Islet of Langerhans (tissue), 1 donor: Measurements from ENCODE around the gene CNKSR3.

Experiments
- FAIRE-seq: peaks from one replicate; lab custom pipeline; 2011; peaks lifted over from hg19 to GRCh38; lab: Jason Lieb, UNC

Gene CNKSR3

DNA sequence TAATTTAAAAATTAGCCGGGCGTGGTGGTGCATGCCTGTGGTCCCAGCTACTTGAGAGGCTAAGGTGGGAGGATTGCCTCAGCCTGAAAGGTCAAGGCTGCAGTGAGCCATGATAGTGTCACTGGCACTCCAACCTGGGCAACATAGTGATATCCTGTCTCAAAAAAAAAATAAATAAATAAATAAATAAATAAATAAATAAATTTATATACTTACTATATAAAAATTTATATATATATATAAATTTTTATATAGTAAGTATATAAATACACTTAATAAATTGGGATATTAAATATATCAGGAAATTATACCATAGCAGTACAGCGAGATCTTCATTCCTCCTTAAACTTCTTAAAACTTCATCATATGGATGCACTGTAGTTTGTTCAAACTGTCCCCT lies 130.9 kb downstream of the CNKSR3 start:
- FAIRE-seq = no peak

DNA sequence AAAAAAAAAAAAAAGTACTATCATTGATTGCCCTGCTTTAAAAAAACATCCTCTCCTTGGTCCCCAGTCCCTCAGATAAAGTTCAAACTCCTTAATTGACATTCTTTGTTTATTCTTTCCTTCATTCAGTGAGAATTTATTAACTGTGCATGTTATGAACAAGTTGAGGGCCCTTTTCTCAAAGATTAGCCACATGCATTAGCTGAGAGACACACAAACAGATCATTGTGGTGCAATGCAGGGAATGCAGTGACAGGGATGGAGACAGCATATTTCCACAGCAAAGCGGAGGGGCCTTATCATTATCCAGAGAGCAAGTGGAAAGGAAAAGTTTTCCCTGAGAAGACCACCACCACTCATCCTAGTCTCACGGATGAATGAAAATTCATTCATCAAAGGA lies 132.0 kb downstream of the CNKSR3 start:
- FAIRE-seq = no peak

DNA sequence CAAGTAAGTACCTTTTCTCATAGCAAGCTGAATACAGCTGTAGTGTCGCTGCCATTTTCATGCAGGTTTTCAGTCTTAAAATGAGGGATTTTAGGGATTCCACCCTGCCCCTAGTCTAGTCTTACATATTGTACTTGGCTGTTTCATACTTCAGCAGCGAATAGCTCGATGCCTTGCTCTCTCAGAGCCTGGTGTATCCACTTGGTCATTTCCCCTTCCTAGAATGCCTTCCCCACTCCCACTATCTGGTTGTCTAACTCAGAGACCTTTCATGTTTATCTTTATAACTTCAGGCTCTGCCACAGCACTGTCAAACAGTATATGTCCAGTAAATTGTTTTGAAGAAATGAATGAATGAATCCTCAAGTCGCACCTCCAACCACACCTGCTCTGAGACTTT lies 132.8 kb downstream of the CNKSR3 start:
- no peak for FAIRE-seq

DNA sequence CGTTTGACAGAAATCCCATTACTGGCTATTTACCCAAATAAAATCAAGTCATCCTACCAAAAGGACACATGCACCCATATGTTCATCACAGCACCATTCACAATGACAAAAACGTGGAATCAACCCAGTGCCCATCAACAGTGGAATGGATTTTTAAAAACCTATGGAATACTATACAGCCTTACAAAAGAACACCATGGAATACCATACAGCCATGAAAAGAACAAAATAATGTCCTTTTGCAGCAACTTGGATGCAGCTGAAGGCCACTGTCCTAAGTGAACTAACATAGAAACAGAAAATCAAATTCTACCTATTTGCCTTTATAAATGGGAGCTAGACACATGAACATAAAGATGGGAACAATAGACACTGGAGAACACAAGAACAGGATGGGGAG lies 136.5 kb downstream of the CNKSR3 start:
- no peak for FAIRE-seq

DNA sequence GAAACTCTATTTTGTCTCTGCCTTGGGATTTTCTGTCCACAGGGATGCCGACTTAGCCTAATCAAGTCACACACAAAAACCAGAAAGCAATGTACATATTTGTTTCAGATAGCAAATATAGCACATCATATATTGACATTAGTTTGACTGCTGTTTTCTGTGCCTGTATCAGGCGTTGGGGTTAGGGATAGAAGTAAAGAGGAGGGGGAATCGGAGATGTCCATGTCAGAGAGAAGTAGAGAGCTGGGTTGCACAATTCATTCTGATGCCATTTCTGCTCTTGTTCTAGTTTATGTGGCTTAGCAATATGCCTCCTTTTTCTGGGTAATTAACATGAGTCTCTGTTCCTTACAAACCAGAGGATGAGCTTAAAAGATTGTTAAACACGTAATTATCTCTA lies 139.2 kb downstream of the CNKSR3 start:
- no peak for FAIRE-seq

DNA sequence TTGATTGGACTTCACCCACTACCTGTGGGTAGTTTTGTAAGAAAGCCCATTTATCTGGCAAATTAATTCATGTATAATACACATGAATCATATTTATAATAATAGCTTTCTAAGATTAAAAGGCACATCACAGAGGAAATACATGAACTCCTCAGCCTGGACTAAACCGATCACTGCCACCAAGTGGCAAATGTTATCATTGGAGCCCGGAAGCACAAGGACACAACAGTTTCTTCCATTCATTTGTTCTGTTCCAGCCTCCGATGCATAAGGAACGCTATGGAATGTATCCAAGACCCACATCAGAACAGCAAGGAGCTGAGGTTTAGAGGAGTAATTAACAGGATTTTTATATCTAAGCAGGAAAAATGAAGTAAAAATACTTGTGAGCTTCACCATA lies 139.9 kb downstream of the CNKSR3 start:
- FAIRE-seq = peak; percentile 45

DNA sequence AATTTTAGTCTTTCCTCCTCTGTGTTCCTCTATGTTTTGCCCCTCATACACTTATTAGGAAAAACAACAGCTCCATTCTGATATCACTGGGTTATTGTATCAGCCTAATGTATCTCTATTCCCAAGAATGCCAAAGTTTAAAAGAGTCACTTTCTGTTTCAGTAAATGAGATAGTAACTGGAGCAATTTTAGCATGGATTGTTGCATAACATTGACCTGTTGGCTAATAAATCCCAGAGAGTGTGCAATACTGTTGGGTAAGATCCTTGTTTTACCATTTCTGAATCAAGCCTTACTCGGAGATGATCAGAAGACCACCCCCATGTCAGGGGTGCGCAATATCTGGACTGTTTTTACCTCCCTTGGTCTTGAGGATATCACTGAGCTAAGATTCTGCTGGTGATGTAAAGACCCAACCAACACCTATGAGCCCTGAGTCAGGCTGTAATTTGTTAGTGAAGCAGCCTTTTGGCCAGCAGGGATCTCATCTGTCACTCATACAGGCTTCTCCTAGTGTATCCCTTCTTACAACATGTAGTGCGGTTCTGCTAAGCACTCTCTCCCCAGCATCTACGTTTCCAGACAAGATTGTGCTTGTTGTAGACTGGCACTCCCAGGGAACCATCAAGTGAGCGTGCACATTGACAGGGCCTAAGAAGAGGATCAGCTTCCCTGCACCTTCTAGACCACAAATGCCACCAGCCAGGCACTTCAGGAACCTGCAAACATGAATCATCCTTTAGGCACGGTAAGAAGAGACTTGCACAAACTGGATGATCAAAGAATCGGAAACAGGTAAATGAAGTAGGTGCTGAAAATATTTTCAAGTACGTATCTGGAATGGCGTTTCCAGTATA lies 142.4 kb downstream of the CNKSR3 start:
- no peak for FAIRE-seq

DNA sequence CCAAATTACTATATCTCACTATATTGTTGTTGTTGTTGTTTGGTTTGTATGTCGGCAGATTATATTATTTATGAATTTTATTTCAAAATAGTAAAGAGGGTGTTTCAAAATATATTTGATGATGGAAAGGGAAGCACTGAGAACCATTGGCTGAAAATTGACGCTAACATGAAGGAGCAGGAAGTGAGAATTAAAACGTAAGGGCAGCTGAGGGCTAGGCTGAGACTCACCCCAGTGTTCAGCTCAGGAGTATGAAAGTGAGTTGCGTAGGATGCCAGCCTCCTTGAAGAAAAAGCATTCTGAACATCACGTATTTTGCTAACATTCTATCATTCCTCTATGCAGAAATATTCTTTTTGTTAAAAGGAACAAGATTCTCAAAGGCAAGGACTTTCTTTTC lies 143.1 kb downstream of the CNKSR3 start:
- FAIRE-seq = no peak

DNA sequence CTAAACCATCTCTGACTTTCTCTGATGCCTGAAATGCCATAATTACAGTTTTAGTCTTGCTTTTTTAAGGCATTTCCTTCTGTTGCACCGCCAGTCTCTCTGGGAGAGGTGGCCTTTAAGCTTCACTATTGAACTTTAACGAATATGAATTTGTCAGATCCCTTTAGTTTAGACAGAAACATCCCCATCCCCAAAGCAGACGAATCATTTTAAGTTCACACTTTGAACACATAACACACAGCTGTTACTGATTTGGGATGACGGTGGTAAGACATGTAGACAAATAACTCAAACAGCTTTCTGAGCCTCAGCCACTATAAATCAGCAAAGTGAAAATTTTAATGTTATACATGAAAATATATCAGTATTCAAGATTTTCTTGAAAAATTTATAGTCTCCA lies 146.7 kb downstream of the CNKSR3 start:
- no peak for FAIRE-seq

DNA sequence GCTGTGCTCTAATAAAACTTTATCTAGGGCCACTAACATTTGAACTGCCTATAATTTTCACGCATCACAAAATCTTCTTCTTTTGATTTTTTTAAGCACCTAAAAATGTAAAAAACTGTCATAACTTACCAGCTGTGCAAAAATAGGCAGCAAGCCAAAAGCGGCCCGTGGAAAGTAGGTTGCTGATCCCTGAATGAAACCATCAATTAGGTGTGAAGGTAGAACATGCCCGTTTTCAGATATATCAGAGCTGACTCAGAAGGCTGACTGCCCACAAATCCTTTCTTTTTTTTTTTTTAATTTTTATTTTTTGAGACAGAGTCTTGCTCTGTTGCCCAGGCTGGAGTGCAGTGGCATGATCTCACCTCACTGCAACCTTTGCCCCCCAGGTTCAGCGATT lies 149.0 kb downstream of the CNKSR3 start:
- FAIRE-seq = no peak

DNA sequence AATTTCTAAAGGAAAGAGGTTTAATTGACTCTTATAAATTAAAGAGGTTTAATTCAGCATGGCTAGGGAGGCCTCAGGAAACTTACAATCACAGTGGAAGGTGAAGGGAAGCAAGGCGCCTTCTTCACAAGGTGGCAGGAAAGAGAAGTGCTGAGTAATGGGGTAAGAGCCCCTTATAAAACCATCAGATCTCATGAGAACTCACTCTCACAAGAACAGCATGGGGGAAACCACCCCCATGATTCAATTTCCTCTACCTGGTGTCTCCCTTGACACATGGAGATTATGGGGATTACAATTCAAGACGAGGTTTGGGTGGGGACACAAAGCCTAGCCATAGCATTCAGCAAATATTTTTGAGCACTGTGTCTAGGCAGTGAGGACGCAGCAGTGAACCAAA lies 150.0 kb downstream of the CNKSR3 start:
- FAIRE-seq = no peak

DNA sequence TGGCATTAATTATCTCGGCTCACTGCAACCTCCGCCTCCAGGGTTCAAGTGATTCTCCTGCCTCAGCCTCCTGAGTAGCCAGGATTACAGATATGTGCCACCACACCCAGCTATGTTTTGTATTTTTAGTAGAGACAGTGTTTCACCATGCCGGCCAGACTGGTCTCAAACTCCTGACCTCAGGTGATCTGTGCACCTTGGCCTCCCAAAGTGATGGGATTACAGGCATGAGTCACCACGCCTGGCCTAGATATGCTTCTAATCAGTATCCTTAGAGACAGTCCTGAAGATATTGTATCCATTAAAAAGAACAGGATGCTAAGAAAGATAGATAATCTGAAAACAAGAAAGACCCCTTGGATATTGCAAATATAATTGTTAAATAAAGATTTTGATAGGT lies 150.8 kb downstream of the CNKSR3 start:
- no peak for FAIRE-seq

DNA sequence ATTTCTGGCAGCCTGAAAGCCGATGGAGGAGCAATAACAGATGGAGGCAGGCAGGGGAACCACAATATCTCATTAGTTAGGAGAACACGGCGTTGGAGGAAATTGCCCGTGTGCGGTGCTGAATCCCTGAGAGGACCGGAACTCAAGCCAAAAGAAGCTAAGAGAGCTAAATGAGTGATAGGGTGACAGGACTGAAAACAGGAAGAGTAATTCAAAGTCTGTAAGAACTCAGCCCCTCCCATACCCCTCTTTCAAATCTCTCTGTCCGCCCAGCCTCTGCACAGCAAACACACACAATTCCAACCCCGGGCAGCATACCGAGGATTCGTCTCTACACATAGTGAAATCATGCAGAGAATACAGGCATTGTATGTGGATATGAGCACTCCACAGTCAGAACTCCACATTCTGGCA lies 151.3 kb downstream of the CNKSR3 start:
- FAIRE-seq = no peak

DNA sequence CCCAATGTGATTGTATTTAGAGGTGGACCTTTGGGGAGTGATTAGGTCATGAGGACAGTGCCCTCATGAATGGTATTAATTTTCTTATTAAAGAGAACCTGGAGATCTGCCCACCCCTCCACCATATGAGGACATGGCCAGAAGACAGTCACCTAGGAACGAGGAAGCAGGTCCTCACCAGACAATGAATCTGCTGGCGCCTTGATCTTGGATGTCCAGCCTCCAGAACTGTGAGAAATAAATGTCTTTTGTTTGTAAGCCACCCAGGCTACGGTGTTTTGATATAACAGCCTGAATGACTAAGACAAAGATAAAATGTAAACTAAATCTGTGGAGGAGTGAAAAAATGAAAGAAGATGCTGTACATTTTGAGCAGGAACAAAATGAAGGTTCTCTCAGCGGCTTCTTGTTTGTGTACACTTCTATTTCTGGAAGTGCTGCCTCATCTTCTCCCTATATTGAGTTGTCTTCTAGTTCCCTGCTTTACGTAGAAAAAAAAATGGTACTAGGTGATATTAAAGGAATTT lies 152.4 kb downstream of the CNKSR3 start:
- no peak for FAIRE-seq

DNA sequence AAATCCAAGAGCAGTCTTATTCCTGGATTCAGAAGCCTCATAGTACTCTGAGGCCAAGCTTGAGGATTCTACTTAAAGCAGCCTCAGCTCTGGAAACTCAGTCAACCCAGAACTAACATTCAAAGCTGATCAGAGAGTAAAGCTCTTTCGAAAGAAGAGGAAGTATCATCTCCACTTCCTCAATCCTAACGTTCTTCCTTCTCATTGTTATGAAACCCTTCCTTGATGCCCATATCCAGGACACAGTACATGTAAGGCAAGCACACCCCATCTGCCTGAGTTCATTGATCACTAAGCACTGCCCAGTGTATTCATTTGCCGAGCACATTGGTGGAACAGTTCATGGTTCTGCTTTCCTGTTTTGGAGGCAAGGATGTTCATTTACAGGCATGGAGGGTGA lies 153.8 kb downstream of the CNKSR3 start, which contains the start of gene IPCEF1:
Gene IPCEF1, minus strand, starts transcription at position 114 of the 400 bp plus-strand sequence. CDS start 90,856 bp downstream, outside the sequence.
- no peak for FAIRE-seq

DNA sequence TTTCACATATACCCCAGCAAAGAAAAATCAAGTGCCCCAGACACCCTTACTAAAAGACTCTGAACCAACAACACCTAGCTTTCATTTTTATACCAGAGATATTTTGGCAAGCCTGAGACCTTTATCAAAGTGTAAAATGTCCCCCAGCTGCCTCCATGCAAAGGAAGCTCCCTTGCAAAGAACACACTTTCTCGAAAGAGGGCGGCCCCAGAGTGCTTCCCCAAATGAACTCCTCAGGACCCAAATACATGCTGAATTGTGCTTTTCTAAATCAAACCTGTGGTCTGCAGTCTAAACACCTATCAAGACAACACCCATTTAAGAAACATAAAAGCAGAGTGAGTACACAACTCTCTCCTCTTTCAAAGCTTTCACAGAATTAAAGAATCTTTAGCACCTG lies 154.4 kb downstream of the CNKSR3 start:
- no peak for FAIRE-seq

DNA sequence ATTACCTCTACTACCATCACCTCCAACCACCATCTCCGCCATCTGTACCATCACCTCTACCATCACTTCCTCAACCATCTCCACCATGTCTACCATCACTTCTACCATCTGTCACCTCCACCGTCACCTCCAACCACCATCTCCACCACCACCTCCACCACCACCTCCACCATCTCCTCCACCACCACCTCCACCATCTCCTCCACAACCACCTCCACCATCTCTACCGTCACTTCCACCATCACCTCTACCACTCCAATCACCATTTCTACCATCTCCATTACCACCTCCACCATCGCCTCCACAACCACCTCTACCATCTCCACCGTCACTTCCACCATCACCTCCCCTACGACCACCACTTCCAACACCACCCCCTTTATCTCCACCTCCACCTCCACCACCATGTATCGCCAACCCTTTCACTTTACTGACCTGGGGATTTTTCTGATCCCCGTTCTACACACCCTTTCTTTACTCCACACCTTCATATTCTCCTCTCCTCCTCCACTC lies 156.2 kb downstream of the CNKSR3 start:
- no peak for FAIRE-seq

DNA sequence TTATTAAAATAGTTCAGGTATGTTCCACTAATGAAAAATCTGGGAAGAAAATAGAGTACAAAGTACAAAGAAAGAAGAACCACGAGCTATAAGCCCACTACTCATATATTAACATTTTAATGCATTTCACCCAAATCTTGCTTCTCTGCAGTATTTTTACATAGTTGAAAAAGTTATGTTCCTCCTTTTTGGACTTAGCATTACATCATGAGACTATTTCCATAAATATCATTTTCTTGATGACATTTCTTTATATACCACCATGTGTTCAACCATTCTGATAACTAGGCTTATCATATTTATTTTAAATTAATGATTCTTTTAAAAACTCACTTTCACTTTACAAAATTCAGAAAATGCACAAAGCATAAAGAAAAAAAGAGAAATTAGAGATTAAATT lies 156.9 kb downstream of the CNKSR3 start:
- no peak for FAIRE-seq

DNA sequence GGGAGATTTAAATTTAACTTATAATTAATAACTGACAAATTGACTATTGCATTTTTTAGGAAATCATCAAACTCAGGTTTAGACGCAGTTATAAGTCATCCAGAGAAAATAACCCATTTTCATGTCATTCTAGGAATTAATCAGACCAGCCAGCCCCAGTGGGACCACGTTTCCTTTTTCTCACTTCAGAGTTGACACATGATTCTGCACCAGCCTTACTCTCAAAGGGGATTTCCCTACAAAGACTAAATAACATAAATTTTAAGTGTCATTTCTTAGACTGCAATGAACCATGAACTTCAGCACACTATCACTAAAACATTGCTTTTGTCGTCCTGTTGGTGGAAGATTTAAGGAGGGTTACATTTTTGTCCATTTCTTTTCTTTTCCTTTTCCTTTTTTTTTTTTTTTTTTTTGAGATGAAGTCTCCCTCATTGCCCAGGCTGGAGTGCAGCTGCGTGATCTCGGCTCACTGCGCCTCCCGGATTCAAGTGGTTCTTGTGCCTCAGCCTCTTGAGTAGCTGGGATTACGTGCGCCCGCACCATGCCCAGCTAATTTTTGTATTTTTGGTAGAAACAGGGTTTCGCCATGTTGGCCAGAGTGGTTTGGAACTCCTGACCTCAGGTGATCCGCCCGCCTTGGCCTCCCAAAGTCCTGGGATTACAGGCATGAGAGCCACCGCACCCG lies 157.4 kb downstream of the CNKSR3 start:
- FAIRE-seq = no peak

DNA sequence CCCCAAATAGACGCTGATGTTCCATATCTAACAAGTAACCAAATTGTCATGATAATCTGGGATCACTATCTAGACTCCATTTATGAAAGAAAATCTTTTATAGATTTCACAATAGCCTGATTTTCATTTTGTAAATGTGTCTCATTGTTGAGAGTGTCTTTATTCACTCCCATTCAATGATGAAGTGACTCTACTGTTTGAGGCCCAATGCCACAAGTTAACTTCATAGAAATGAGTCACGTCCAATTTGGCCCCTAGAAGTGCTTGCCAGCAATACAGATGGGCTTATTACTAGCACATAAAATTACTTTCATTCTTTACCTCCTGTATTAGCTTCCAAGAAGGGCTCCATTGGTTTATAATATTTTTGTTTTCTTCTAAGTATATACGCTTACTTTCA lies 160.2 kb downstream of the CNKSR3 start:
- FAIRE-seq = no peak

DNA sequence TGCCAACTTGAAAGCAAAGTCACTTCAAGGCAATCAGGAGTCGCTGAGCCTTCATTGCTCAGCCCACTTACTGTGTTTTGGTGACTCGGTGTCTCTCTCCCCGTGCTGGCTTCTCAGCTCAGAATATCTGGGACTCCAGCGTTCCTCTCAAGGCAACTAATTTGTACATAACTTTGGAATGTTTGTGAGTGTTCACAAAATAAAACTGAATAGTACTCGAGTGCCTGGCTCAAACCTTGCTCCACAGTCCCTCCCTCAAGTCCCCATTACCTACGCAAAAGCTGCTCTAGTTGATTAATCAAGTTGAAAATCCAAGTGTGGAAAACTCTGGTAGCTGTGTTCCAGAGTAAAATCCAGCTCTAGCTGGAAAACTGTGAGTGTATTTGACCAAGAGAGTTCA lies 162.5 kb downstream of the CNKSR3 start:
- no peak for FAIRE-seq

DNA sequence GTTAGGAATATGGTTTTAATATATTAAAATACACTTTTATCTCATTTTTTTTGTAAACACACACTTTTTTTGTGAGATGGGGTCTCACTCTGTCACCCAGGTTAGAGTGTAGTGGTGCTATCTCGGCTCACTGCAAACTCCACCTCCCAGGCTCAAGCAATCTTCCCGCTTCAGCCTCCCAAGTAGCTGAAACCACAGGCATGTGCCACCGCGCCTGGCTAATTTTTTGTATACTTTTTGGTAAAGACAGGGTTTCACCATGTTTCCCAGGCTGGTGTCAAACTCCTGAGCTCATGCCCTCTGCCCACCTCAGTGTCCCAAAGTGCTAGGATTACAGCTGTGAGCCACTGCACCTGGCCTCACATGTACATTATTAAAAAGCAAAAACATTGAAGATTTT lies 164.7 kb downstream of the CNKSR3 start:
- no peak for FAIRE-seq
